OCI-LY3 (cell line): ENCODE measurements around the gene NAV2.
A peak's percentile ranks its signal among the peaks of the same experiment; 100 is the strongest.

Source experiments
- H2AFZ ChIP-seq: fragments of 200-600, 300-600 bp; shearing (Covaris generic); 2 replicates; pipeline ENCODE4 v1.6.0; 2014; ENCODE audit warnings: antibody characterized with exemption, low read depth, low read length
- H3K27ac ChIP-seq: fragments of 200-600, 300-600 bp; sonication (generic); 2 replicates; pipeline ENCODE4 v1.5.1; 2014; ENCODE audit warnings: mild to moderate bottlenecking, low read length, moderate library complexity, mixed read lengths
- H3K27me3 ChIP-seq: fragments of 200-600, 300-600 bp; sonication (generic); 2 replicates; pipeline ENCODE4 v1.6.1; 2014; ENCODE audit warnings: low read depth, low read length, mixed read lengths
- H3K36me3 ChIP-seq: fragments of 200-600, 300-600 bp; sonication (generic); replicated peaks from 2 replicates; pipeline ENCODE3; 2014; ENCODE audit warnings: low read depth, low read length, mixed read lengths
- H3K4me1 ChIP-seq: fragments of 300-600, 200-600 bp; sonication (generic); 2 replicates; pipeline ENCODE4 v1.6.1; 2014; ENCODE audit warnings: low read length, mixed read lengths
- H3K4me2 ChIP-seq: fragments of 200-600, 300-600 bp; sonication (generic); 2 replicates; pipeline ENCODE4 v1.6.1; 2014; ENCODE audit warnings: low read length, mixed read lengths
- H3K4me3 ChIP-seq: fragments of 300-600, 200-600 bp; sonication (generic); 2 replicates; pipeline ENCODE4 v1.5.1; 2014; ENCODE audit warnings: antibody characterized with exemption, mild to moderate bottlenecking, low read length, moderate library complexity
- H3K79me2 ChIP-seq: fragments of 300-600, 200-600 bp; shearing (Covaris generic); 2 replicates; pipeline ENCODE4 v1.6.1; 2014; ENCODE audit warnings: mild to moderate bottlenecking, low read length, mixed read lengths
- H3K9ac ChIP-seq: fragments of 300-600, 200-600 bp; shearing (Covaris generic); 2 replicates; pipeline ENCODE4 v1.6.0; 2014; ENCODE audit warnings: mild to moderate bottlenecking, low read length, moderate library complexity
- H3K9me3 ChIP-seq: fragments of 200-600, 300-600 bp; shearing (Covaris generic); 2 replicates; pipeline ENCODE4 v1.6.1; 2014; ENCODE audit warnings: low read length, mixed read lengths; ENCODE audit not compliant: insufficient read depth
- H4K20me1 ChIP-seq: fragments of 200-600, 300-600 bp; sonication (generic); 2 replicates; pipeline ENCODE4 v1.6.1; 2016; ENCODE audit warnings: low read length, mixed read lengths; ENCODE audit not compliant: insufficient read depth
- EZH2phosphoT487 ChIP-seq: fragments of 200-600 bp; shearing (Covaris generic); IDR thresholded peaks from 2 replicates; pipeline ENCODE4 v1.6.1; 2018; ENCODE audit warnings: antibody characterized with exemption, mixed run types, low read depth
- TF ChIP-seq, protein P1 (sequence below): fragments of 200-600, 300-600 bp; sonication (generic); IDR thresholded peaks from 2 replicates; pipeline ENCODE4 v1.5.1; 2014; ENCODE audit warnings: antibody characterized with exemption, low read length, low read depth

NAV2 gene

DNA sequence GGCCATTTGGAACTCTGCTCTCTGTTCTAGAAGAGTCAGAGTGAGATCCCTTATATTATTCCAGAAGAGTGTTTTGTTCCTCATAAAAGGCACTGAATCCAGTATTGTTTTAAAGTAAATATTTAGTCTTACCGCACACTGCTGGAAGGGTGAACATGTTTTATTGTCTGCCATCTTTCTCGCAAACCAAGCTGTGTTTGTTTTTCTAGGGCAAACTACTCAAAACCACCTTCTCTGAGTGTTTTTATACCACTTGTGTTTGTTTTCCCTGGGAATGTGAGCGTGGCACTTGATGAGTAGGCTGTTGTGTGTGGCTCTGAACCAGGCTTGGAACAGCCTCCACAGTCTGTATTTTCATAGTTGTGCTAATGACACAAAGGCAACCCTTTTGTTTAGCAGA lies 357.8 kb downstream of the NAV2 start:
- Histone ChIP-seq H3K9me3 (no peaks in the 10 kb centered on the region), H3K79me2 (no peaks in the 10 kb centered on the region), H3K27ac (no peak overlapping the region), H3K4me2 (no peak overlapping the region), H4K20me1 (no peaks in the 10 kb centered on the region), H3K4me1 (peaks cover 14% of the 10 kb centered on the region), H3K36me3 (no peaks in the 10 kb centered on the region), H3K27me3 (peaks cover 24% of the 10 kb centered on the region), H2AFZ (no peak overlapping the region), H3K9ac (no peak overlapping the region), H3K4me3 (no peak overlapping the region)
- no peak for TF ChIP-seq EZH2phosphoT487
- TF ChIP-seq, protein P1, sequence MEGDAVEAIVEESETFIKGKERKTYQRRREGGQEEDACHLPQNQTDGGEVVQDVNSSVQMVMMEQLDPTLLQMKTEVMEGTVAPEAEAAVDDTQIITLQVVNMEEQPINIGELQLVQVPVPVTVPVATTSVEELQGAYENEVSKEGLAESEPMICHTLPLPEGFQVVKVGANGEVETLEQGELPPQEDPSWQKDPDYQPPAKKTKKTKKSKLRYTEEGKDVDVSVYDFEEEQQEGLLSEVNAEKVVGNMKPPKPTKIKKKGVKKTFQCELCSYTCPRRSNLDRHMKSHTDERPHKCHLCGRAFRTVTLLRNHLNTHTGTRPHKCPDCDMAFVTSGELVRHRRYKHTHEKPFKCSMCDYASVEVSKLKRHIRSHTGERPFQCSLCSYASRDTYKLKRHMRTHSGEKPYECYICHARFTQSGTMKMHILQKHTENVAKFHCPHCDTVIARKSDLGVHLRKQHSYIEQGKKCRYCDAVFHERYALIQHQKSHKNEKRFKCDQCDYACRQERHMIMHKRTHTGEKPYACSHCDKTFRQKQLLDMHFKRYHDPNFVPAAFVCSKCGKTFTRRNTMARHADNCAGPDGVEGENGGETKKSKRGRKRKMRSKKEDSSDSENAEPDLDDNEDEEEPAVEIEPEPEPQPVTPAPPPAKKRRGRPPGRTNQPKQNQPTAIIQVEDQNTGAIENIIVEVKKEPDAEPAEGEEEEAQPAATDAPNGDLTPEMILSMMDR = no peak

DNA sequence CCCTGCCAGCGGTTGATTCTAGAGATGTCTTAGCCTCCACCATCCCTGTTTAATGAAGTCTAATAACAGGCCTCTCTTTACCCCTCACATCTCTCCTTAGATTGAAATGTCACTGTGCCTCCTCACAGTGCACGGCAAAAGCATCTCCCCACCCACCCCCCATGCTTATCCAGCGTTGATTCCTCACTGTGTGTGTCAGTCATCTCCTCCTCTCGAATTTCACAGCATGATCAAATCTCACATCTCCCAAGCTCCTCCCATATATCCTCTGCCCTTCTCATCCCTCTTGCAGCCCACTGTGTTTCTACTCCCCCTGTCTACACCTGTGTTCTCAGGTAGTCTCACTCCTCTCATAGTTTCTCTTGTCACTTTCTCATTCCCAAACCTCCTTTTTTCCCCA lies 363.0 kb downstream of the NAV2 start:
- Histone ChIP-seq H3K4me1 (peaks cover 14% of the 10 kb centered on the region), H3K27me3 (peaks cover 46% of the 10 kb centered on the region), H3K36me3 (no peaks in the 10 kb centered on the region), H3K4me3 (no peak overlapping the region), H2AFZ (no peak overlapping the region), H4K20me1 (no peaks in the 10 kb centered on the region), H3K9ac (no peak overlapping the region), H3K9me3 (no peaks in the 10 kb centered on the region), H3K79me2 (no peaks in the 10 kb centered on the region), H3K4me2 (no peak overlapping the region), H3K27ac (no peak overlapping the region)
- TF ChIP-seq EZH2phosphoT487 = no peak
- TF ChIP-seq, protein P1 = no peak

DNA sequence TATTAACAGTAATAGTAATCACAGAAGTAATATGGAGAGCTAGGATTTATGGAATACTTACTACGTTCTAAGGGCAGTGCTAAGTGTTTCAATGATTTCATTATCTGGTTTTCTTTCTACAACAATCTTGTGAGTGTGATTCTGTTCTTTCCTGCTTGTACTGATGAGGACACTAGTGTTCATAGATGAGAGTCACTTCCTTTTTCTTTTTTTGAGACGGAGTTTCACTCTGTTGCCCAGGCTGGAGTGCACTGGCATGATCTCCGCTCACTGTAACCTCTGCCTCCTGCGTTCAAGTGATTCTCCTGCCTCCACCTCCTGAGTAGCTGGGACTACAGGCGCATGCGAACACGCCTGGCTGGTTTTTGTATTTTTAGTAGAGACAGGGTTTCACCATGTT lies 366.2 kb downstream of the NAV2 start:
- H3K4me3 ChIP-seq = no peak overlapping the region
- TF ChIP-seq, protein P1 = no peak
- no peak for TF ChIP-seq EZH2phosphoT487
- H3K27me3 ChIP-seq = peaks cover 70% of the 10 kb centered on the region
- H3K9ac ChIP-seq = no peak overlapping the region
- H3K9me3 ChIP-seq = no peaks in the 10 kb centered on the region
- peaks cover 23% of the 10 kb centered on the region for H3K4me1 ChIP-seq
- H3K79me2 ChIP-seq = no peaks in the 10 kb centered on the region
- no peak overlapping the region for H2AFZ ChIP-seq
- no peaks in the 10 kb centered on the region for H3K36me3 ChIP-seq
- no peak overlapping the region for H3K4me2 ChIP-seq
- no peak overlapping the region for H3K27ac ChIP-seq
- no peaks in the 10 kb centered on the region; the same call in 1 of the 2 replicates for H4K20me1 ChIP-seq

DNA sequence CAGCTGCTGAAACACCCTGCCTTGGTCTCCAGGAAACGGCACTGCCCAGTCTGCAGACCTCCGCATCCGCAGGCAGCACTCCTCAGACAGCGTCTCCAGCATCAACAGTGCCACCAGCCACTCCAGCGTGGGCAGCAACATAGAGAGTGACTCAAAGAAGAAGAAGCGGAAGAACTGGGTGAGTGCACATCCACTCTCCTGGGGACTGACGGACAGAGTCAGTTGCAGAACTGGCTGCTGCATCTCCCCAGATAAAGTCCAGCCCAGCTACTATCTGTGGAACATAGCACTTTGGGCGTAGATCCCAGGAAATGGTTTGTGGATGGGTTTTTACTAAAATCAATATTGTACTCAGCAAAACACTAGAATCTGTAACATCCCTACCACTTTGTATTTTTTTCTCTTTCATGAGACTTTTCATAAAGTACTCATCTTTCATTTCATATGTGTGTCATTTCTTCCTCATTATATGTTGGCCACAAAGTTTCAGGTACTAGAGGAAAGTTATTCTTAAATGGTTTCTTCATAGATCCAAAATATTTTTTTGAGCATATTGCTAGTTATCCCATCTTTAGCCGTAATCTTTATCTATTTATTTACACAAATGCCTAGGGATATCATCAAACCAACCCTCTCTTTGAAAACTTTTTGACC lies 367.5 kb downstream of the NAV2 start:
- Histone ChIP-seq H3K27me3 (peaks cover 67% of the 10 kb centered on the region), H3K4me1 (peaks cover 30% of the 10 kb centered on the region), H3K27ac (no peak overlapping the region), H3K4me3 (peak overlapping the region; percentile 15; the same call in 1 of the 2 replicates), H4K20me1 (no peaks in the 10 kb centered on the region; the same call in 1 of the 2 replicates), H3K9me3 (no peaks in the 10 kb centered on the region), H2AFZ (no peak overlapping the region), H3K9ac (no peak overlapping the region), H3K4me2 (peak overlapping the region; percentile 53), H3K79me2 (no peaks in the 10 kb centered on the region), H3K36me3 (no peaks in the 10 kb centered on the region)
- TF ChIP-seq, protein P1 = no peak
- no peak for TF ChIP-seq EZH2phosphoT487
